ENCODE results near the gene SPRR5. TPM values are rescaled to one million over a fixed set of nuclear protein-coding genes. Genes with fewer than 3 reads are reported as not detected.

Gene SPRR5
- total and polyA plus RNA-seq, 9 donors, result not detected

- 80% methylated on average over 2 of the region's 2 CpGs for WGBS (ENCODE audit: insufficient coverage)
- no peak overlapping the region for H3K27ac ChIP-seq (ENCODE audit: low read length)
- DNase-seq, result no peak
- H3K36me3 ChIP-seq (ENCODE audit: control insufficient read depth, insufficient read depth, low read length), result no peaks in the 10 kb centered on the region
- H3K9me3 ChIP-seq (replicated peaks; ENCODE audit: control insufficient read depth, low read depth, low read length), result no peaks in the 10 kb centered on the region
- H3K4me1 ChIP-seq (ENCODE audit: control insufficient read depth, insufficient read depth, low read length), result no peaks in the 10 kb centered on the region
- H3K4me3 ChIP-seq (ENCODE audit: low read length), result no peak overlapping the region
- no peaks in the 10 kb centered on the region for H3K27me3 ChIP-seq (ENCODE audit: control insufficient read depth, insufficient read depth, low read length)
Measured at GRCh38 chr1:152942161-152942560, 4.8 kb upstream of the SPRR5 start.

- Histone ChIP-seq H3K27ac (ENCODE audit: low read length) (no peak overlapping the region), H3K36me3 (ENCODE audit: control insufficient read depth, insufficient read depth, low read length) (no peaks in the 10 kb centered on the region), H3K9me3 (replicated peaks; ENCODE audit: control insufficient read depth, low read depth, low read length) (no peaks in the 10 kb centered on the region), H3K4me1 (ENCODE audit: control insufficient read depth, insufficient read depth, low read length) (no peaks in the 10 kb centered on the region), H3K27me3 (ENCODE audit: control insufficient read depth, insufficient read depth, low read length) (no peaks in the 10 kb centered on the region), H3K4me3 (ENCODE audit: low read length) (no peak overlapping the region)
- no peak for DNase-seq
- WGBS (ENCODE audit: insufficient coverage), result 70% methylated on average over 1 of the region's 3 CpGs
Measured at GRCh38 chr1:152946248-152946647, 758 bp upstream of the SPRR5 start.

DNA sequence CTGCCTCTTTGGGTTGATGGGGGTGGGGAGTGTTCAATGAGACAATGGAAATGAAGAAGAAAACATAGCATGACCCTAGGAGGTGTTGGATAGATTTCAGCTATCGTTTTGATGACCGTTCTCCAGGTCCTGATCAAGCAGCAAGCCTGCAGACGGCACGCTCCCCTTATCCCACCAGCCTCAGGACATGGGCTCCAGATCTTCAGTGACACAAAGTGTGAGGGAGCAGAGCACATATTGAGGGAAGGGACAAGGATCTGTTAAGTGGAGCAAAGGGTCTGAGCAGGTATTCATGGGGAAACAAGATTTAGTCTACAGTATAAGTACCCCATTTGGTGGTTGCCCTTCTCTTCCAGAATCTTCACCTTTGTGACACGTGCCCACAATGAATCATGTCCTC lies 4.7 kb downstream of the SPRR5 start:
- WGBS (ENCODE audit: insufficient coverage), result no CpG with 5 or more reads among the region's 5 CpGs
- Histone ChIP-seq H3K4me3 (ENCODE audit: low read length) (no peak overlapping the region), H3K36me3 (ENCODE audit: control insufficient read depth, insufficient read depth, low read length) (no peaks in the 10 kb centered on the region)

GRCh38 chr1:152953761-152954160 lies 6.8 kb downstream of the SPRR5 start:
- H3K4me3 ChIP-seq (ENCODE audit: low read length), result no peak overlapping the region
- WGBS (ENCODE audit: insufficient coverage), result 70% methylated on average over 3 of the region's 7 CpGs

More for the DNA sequence above, 4.7 kb downstream of the SPRR5 start:
- DNase-seq, result no peak
- no peaks in the 10 kb centered on the region for H3K27me3 ChIP-seq (ENCODE audit: control insufficient read depth, insufficient read depth, low read length)
- no peak overlapping the region for H3K27ac ChIP-seq (ENCODE audit: low read length)
- no peaks in the 10 kb centered on the region for H3K9me3 ChIP-seq (replicated peaks; ENCODE audit: control insufficient read depth, low read depth, low read length)
- H3K4me1 ChIP-seq (ENCODE audit: control insufficient read depth, insufficient read depth, low read length), result no peaks in the 10 kb centered on the region

GRCh38 chr1:152954436-152954835 lies 7.4 kb downstream of the SPRR5 start:
- Histone ChIP-seq H3K27ac (ENCODE audit: low read length) (no peak overlapping the region), H3K36me3 (ENCODE audit: control insufficient read depth, insufficient read depth, low read length) (no peaks in the 10 kb centered on the region), H3K27me3 (ENCODE audit: control insufficient read depth, insufficient read depth, low read length) (no peaks in the 10 kb centered on the region), H3K4me3 (ENCODE audit: low read length) (no peak overlapping the region), H3K4me1 (ENCODE audit: control insufficient read depth, insufficient read depth, low read length) (no peaks in the 10 kb centered on the region), H3K9me3 (replicated peaks; ENCODE audit: control insufficient read depth, low read depth, low read length) (no peaks in the 10 kb centered on the region)
- WGBS (ENCODE audit: insufficient coverage), result 100% methylated on average over 1 of the region's 6 CpGs
- DNase-seq, result no peak

More at GRCh38 chr1:152953761-152954160, 6.8 kb downstream of the SPRR5 start:
- Histone ChIP-seq H3K36me3 (ENCODE audit: control insufficient read depth, insufficient read depth, low read length) (no peaks in the 10 kb centered on the region), H3K4me1 (ENCODE audit: control insufficient read depth, insufficient read depth, low read length) (no peaks in the 10 kb centered on the region), H3K27ac (ENCODE audit: low read length) (no peak overlapping the region), H3K27me3 (ENCODE audit: control insufficient read depth, insufficient read depth, low read length) (no peaks in the 10 kb centered on the region), H3K9me3 (replicated peaks; ENCODE audit: control insufficient read depth, low read depth, low read length) (no peaks in the 10 kb centered on the region)
- DNase-seq, result no peak

GRCh38 chr1:152957561-152957960 lies 10.6 kb downstream of the SPRR5 start:
- no peaks in the 10 kb centered on the region for H3K4me1 ChIP-seq (ENCODE audit: control insufficient read depth, insufficient read depth, low read length)
- no peak for DNase-seq
- no peak overlapping the region for H3K27ac ChIP-seq (ENCODE audit: low read length)
- H3K9me3 ChIP-seq (replicated peaks; ENCODE audit: control insufficient read depth, low read depth, low read length), result no peaks in the 10 kb centered on the region
- no peaks in the 10 kb centered on the region for H3K36me3 ChIP-seq (ENCODE audit: control insufficient read depth, insufficient read depth, low read length)
- WGBS (ENCODE audit: insufficient coverage), result no CpG with 5 or more reads among the region's 3 CpGs
- H3K27me3 ChIP-seq (ENCODE audit: control insufficient read depth, insufficient read depth, low read length), result no peaks in the 10 kb centered on the region
- no peak overlapping the region for H3K4me3 ChIP-seq (ENCODE audit: low read length)

- H3K9me3 ChIP-seq (replicated peaks; ENCODE audit: control insufficient read depth, low read depth, low read length), result no peaks in the 10 kb centered on the region
- no peaks in the 10 kb centered on the region for H3K36me3 ChIP-seq (ENCODE audit: control insufficient read depth, insufficient read depth, low read length)
- no peaks in the 10 kb centered on the region for H3K4me1 ChIP-seq (ENCODE audit: control insufficient read depth, insufficient read depth, low read length)
- no peak overlapping the region for H3K27ac ChIP-seq (ENCODE audit: low read length)
- H3K27me3 ChIP-seq (ENCODE audit: control insufficient read depth, insufficient read depth, low read length), result no peaks in the 10 kb centered on the region
- no peak overlapping the region for H3K4me3 ChIP-seq (ENCODE audit: low read length)
- DNase-seq, result no peak
- no CpG with 5 or more reads among the region's 3 CpGs for WGBS (ENCODE audit: insufficient coverage)
Measured at GRCh38 chr1:152959273-152959672, 12.3 kb downstream of the SPRR5 start.

DNA sequence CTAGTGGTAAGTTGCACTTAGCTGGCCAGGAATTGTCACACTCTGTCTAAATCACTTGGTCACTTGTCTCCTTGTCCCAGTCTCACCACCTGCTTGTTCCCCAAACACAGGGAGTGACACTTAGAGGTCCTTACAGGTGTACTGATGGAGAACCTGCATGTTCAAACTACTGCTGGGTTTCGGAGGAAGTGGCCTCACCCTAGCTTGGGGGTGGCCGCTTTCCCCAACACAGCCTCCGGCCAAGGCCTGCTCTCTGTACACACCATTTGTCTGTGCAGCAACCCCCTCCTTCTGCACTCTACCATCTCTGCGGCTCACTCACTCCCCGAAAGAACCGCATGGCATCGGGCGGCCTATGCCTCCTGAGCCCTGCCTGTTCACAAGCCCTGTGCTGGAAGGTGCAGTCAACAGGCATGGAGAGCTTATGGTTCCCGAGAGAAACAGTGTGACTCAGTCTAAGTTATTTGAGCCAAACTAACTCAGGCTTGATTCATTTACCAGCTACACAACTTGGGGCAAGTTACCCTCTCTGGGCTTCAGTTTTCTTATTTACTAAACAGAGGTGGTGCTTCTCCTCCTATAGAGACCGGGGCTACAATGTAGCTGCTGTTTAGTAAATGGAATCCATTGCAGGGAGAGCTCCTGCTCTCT lies 12.9 kb downstream of the SPRR5 start:
- WGBS (ENCODE audit: insufficient coverage), result 90% methylated on average over 9 of the region's 10 CpGs

DNA sequence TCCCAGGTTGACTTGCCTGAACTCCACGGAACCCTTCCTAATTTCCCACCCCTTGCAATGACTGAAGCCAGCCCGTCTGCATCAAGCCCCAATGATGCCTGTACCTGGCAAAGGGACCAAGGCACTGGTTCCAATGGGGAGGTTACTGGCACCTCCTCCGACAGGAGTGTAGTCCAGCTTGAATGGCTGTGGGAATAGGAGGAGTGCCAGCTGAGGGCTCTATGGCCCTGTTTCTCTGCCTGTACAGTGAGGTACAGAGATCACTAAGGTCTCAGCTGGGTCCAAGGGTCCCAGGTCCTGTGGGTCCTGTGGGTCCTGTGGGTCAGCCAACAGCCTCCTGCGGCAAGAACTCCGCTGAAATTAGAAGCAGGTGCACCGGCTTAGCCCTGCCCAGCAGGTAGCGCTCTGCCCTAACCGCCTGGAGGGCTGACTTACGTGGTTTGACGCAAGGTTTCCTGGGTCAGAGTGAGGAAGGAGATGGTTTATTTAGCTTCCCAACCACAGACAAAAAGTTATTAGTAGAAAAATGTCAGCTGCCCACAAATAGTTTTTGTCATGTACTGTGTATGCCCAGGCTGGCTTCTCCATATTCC lies 13.5 kb downstream of the SPRR5 start:
- WGBS (ENCODE audit: insufficient coverage), result 60% methylated on average over 1 of the region's 10 CpGs
- H3K27ac ChIP-seq (ENCODE audit: low read length), result no peak overlapping the region
- H3K4me3 ChIP-seq (ENCODE audit: low read length), result no peak overlapping the region
- no peak for DNase-seq
- no peaks in the 10 kb centered on the region for H3K36me3 ChIP-seq (ENCODE audit: control insufficient read depth, insufficient read depth, low read length)
- H3K4me1 ChIP-seq (ENCODE audit: control insufficient read depth, insufficient read depth, low read length), result no peaks in the 10 kb centered on the region
- H3K27me3 ChIP-seq (ENCODE audit: control insufficient read depth, insufficient read depth, low read length), result no peaks in the 10 kb centered on the region
- no peaks in the 10 kb centered on the region for H3K9me3 ChIP-seq (replicated peaks; ENCODE audit: control insufficient read depth, low read depth, low read length)

More for the DNA sequence above, 12.9 kb downstream of the SPRR5 start:
- no peaks in the 10 kb centered on the region for H3K27me3 ChIP-seq (ENCODE audit: control insufficient read depth, insufficient read depth, low read length)
- no peak overlapping the region for H3K27ac ChIP-seq (ENCODE audit: low read length)
- no peaks in the 10 kb centered on the region for H3K36me3 ChIP-seq (ENCODE audit: control insufficient read depth, insufficient read depth, low read length)
- no peaks in the 10 kb centered on the region for H3K9me3 ChIP-seq (replicated peaks; ENCODE audit: control insufficient read depth, low read depth, low read length)
- no peaks in the 10 kb centered on the region for H3K4me1 ChIP-seq (ENCODE audit: control insufficient read depth, insufficient read depth, low read length)
- no peak for DNase-seq
- H3K4me3 ChIP-seq (ENCODE audit: low read length), result no peak overlapping the region

DNA sequence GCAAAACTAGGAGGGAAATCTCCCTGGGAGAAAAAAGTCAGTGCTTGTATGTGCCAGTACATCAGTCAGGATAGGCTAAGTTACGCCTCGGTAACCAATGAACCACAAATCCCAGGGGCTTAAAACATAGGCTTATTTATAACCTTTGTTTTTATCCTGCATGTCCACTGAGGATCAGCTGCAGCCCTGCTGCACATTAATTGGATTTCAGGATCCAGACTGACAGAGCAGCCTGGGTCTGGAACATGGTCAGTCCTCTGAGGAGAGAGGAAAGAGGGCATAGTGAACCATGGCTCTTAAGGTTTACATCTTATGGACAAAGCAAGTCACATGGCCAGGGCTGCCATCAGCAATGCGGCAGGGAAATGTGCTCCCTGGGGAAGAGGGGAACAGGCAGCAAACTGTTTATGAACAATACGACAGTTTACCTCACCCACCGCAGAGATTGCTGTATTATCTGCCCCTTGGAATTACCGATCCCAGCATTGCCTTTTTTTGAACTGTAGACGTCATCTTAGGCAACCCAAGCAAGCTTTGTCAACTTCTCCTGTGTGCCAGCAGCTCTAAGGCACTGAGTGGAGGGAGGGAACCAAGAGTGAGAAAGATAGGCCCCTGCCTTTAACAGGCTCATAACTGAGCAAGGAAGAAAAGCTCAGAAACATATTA lies 14.4 kb downstream of the SPRR5 start:
- no peak overlapping the region for H3K27ac ChIP-seq (ENCODE audit: low read length)
- no peak overlapping the region for H3K4me3 ChIP-seq (ENCODE audit: low read length)
- H3K4me1 ChIP-seq (ENCODE audit: control insufficient read depth, insufficient read depth, low read length), result no peaks in the 10 kb centered on the region
- 84% methylated on average over 3 of the region's 7 CpGs for WGBS (ENCODE audit: insufficient coverage)
- no peaks in the 10 kb centered on the region for H3K27me3 ChIP-seq (ENCODE audit: control insufficient read depth, insufficient read depth, low read length)
- no peaks in the 10 kb centered on the region for H3K36me3 ChIP-seq (ENCODE audit: control insufficient read depth, insufficient read depth, low read length)
- DNase-seq, result no peak
- no peaks in the 10 kb centered on the region for H3K9me3 ChIP-seq (replicated peaks; ENCODE audit: control insufficient read depth, low read depth, low read length)

Measured in muscle of leg (tissue), 11 donors.